Esophagus squamous epithelium (tissue), 4 donors: ENCODE results near the gene GOLGA8H.
"Not testable (repeated sequence)": the region's sequence is repeated elsewhere in the genome, so short reads cannot be mapped to it uniquely, and the experiment has no call there.

Source experiments
- CTCF ChIP-seq, 6 experiments: fragments of 450-650 bp in 4 of 6; fragments of 200-600 bp in 2 of 6; sonication (generic) in 2 of 6; IDR thresholded peaks; one replicate each; pipeline ENCODE4 v1.5.1; 2016 to 2019; ENCODE audit warnings: antibody characterized with exemption in 6 of 6, mild to moderate bottlenecking in 4 of 6, moderate library complexity in 4 of 6
- POLR2A ChIP-seq, 4 donors: fragments of 450-650 bp; IDR thresholded peaks; one replicate each; pipeline ENCODE4 v1.6.1; 2017; ENCODE audit warnings: antibody characterized with exemption in 4 of 4, mild to moderate bottlenecking in 4 of 4, moderate library complexity in 3 of 4

GRCh38 chr15:30626632-30627031 lies 22.8 kb downstream of the GOLGA8H start:
- not testable (repeated sequence) for TF ChIP-seq CTCF, POLR2A (IDR thresholded peaks at IDR 0.05)
